CD4-positive, alpha-beta T cell treated with Interleukin-15 for 4 hours (primary cell): ENCODE measurements around the gene LHPP.

Experiments
- DNase-seq: peaks from one replicate; pipeline ENCODE4 v3.0.0-alpha.2; 2020; ENCODE audit warnings: low spot score

Gene LHPP

GRCh38 chr10:124521429-124521871 lies 59.8 kb downstream of the LHPP start:
- no peak for DNase-seq

DNA sequence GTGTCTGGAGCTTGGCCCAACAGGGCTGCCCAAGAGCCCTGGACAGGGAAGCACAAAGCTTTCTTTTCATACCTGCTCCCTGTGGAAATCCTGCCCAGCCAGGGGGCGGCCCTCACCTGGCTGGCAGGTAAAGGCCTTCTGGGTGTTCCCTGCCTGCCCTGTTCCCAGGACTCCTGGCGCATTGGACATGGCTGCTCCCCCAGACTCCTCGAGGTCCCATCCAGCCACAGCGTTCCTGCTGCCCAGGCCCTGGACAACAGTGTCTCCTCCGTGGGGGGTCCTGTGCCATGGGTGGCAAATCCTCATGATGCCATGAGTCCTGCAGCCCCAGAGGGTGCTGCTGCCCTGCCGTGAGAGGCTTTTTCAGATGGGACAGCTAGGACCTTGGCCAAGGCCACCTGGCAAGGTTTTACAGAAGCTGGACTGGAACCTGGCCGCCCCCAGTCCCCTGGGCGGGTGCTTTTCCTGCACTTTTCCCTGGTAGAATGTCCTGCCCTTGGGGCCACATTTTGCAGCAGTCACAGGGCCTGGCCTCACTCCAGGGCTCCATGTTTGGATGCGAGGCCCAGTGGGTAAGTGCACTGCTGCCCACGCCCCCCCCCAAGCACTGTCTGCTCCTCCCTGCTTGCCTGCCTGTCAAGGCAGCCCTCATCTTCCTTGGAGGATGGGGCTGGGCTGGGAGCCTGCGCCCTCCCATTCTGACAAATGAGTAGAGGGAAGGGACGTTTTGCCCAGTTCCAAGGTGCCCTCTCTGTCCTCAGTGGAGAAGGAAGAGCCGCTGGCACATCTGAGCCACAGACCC lies 60.7 kb downstream of the LHPP start:
- no peak for DNase-seq

DNA sequence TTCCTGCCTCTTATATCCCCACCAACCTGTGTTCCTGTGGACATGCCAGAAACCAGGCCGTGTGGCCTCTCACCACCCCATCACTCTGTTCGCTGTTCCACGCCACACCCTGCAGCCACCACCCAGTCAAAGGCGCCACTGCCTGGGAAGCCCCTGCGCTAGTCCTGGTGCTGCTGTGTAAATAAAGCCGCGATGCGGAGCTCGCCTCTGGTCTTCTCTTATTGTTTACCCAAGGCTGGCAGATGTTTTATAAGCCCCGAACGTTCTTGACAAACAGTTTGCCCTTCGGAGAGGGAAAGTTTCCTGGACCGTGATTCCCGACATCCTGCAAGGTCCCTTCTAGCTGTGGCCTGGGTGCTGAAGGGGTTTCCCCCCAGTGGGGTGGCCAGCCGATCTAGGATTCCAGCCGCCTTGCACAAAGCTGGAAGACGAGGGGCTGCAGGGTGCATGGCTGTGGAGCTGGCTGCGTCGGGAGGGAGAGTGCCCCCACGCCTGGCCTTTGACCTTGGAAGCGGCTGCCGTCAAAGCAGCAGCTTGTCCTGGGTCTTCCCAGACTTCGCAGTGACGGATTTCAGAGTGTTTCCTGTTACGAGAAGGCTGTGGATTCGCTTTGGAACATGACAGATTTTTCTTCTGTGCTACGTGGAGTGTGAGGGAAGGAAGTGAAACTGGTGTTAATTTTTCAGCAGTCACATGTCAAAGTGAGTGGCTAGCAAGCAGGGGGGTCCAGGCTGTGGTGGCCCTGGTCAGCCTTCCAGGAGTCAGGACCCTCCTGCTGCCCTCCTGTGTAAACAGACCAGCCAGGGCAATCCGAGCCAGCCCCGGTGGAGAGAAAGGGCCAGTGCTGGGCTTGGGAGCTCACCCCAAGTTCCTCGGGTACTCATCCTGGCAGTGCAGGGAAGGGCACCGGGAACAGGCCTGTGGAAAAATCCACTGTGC lies 61.6 kb downstream of the LHPP start:
- DNase-seq = no peak

- DNase-seq = no peak
These were observed 62.3 kb downstream of the LHPP start for GRCh38 chr10:124523901-124524300.

GRCh38 chr10:124524991-124525653 lies 63.5 kb downstream of the LHPP start:
- DNase-seq = no peak

GRCh38 chr10:124525751-124526600 lies 64.4 kb downstream of the LHPP start:
- no peak for DNase-seq

- DNase-seq = no peak
These were observed 65.1 kb downstream of the LHPP start for GRCh38 chr10:124526621-124527267.

GRCh38 chr10:124527874-124528395 lies 66.3 kb downstream of the LHPP start:
- no peak for DNase-seq

- DNase-seq = no peak
These were observed 68.1 kb downstream of the LHPP start for GRCh38 chr10:124529661-124530214.

- DNase-seq = peak; percentile 87
These were observed 68.6 kb downstream of the LHPP start for GRCh38 chr10:124530215-124530665.

GRCh38 chr10:124530816-124531215 lies 69.2 kb downstream of the LHPP start:
- no peak for DNase-seq

DNA sequence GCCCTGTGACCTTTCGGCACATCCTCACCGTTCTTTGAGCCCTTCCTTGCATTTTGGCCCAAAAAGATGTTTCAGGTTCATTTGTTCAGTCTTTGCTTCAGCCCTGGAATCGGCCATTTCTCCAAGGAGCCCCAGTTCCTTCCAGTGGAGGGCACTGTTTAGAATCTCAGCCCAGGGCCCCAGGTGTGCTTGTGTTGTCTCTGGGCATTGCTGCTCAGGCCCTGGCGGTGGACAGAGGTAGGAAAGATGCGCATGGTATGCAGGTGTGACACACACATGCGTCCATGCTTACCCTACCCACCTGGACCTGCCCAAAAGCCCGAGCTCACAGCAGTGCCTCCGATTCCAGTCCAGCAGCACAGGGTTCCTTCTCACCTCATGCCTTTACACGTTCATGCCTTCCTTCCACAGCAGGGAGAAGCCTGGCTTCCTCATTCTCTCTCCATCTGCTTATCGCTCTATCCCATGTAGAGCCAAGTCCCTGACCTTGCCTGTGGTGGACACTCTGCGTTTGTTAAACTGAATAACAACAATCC lies 70.6 kb downstream of the LHPP start:
- DNase-seq = no peak

- no peak for DNase-seq
These were observed 71.2 kb downstream of the LHPP start for GRCh38 chr10:124532788-124533187.

DNA sequence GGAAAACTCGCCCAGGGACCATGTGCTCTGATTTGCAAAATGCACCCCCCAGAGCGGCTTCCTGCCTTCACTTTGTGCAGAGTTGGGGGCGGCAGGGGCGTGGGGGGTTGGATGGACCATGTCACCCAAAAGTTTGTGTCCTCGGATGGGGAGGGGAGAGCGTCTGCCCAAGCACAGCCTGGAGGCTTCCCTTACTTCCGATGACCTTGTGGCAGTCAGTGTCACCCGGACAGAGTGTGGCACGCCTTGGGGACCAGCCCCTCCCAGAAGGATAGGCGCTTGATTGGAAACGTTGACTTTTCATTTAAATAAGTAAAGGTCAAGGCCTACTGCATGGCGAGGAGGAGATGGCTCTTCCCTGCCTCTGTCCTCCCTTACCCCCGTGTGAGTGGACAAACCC lies 71.6 kb downstream of the LHPP start:
- no peak for DNase-seq

DNA sequence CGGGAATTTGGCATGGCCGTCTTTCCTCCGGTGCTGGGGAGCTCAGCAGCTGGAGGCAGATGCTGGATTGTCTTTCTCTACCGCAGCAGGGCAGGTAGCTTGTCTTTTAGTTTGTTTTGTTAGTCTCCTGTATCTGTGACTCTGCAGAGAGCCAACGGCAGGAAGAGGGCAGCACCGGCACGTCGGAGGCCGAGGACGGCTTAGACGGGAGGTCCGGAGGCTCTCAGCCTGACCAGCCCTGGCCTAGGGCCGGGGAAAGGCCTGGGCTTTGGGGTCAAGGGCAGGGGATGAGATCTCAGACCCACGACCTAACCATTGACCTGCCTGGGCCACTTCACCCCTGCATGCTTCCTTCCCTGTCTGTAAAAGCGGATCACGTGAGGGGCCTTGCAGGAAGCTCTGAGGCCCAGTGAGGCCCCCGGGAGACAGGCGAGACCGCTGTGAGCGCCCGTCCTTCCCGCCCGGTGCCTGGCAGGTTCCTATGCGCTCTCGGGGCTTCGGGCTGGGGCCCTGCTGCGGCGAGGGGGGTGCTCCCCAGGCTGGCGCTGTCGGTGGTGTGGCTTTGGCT lies 72.7 kb downstream of the LHPP start:
- no peak for DNase-seq

- DNase-seq = no peak
These were observed 73.4 kb downstream of the LHPP start for GRCh38 chr10:124534826-124535601.

- no peak for DNase-seq
These were observed 74.3 kb downstream of the LHPP start for GRCh38 chr10:124535731-124536495.

DNA sequence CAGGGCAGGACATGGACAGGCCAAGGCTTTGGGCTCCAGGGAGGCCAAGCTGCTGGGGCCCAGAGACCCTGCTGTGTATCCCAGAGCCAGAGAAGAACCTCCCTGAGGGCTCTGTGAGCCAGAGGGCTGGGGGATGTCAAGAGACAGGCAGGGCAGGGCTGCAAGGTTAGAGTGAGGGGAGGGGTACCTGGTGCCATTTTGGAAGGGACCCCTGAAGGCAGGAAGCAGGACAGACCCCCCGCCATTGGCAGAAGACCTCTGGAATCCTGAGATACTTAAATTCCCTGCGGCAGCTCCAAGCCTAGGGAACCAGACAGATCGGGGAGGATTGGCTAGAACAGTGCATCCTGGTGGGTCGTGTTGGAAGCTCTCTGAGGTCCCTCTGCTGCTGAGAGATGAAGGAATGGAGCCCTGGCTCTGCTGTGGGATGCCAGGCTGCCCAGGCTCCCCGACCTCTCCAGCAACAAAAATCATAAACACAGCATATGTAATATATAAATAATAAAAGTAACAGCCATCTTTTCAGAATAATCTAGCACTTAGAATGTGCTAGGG lies 75.0 kb downstream of the LHPP start:
- DNase-seq = no peak
